ENCODE data around the gene SMYD2.

- TF ChIP-seq EZH2 (IDR thresholded peaks at IDR 0.05; ENCODE audit: low read length, missing control alignments), result no peak
- TF ChIP-seq, protein P1, sequence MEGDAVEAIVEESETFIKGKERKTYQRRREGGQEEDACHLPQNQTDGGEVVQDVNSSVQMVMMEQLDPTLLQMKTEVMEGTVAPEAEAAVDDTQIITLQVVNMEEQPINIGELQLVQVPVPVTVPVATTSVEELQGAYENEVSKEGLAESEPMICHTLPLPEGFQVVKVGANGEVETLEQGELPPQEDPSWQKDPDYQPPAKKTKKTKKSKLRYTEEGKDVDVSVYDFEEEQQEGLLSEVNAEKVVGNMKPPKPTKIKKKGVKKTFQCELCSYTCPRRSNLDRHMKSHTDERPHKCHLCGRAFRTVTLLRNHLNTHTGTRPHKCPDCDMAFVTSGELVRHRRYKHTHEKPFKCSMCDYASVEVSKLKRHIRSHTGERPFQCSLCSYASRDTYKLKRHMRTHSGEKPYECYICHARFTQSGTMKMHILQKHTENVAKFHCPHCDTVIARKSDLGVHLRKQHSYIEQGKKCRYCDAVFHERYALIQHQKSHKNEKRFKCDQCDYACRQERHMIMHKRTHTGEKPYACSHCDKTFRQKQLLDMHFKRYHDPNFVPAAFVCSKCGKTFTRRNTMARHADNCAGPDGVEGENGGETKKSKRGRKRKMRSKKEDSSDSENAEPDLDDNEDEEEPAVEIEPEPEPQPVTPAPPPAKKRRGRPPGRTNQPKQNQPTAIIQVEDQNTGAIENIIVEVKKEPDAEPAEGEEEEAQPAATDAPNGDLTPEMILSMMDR (conservative IDR thresholded peaks at IDR 0.05 in 1 of 2, IDR thresholded peaks at IDR 0.05 in 1 of 2; ENCODE audit: low read depth in 1 of 2, low read length in 2 of 2), result no peak
Measured at GRCh38 chr1:214386333-214386732, 105.4 kb downstream of the SMYD2 start.
